H54 (cell line): ENCODE results near the gene SCYGR1.
"Not testable (repeated sequence)": the region's sequence is repeated elsewhere in the genome, so short reads cannot be mapped to it uniquely, and the experiment has no call there.

ENCODE experiments used
- DNase-seq: peaks from one replicate; pipeline ENCODE4 v3.0.0; 2011; ENCODE audit warnings: low spot score, mixed read lengths; ENCODE audit not compliant: insufficient read length
- FAIRE-seq: peaks from 3 replicates; lab custom pipeline; 2011; peaks lifted over from hg19 to GRCh38; lab: Jason Lieb, UNC
- POLR2A ChIP-seq: IDR thresholded peaks from 2 replicates; pipeline ENCODE4 v1.6.1; 2011; ENCODE audit warnings: low read depth, mild to moderate bottlenecking, low read length

Gene SCYGR1

GRCh38 chr2:227370092-227370491, 17.7 kb downstream of the SCYGR1 start:
- FAIRE-seq (no peak), DNase-seq (no peak)
- TF ChIP-seq POLR2A: no peak

DNA sequence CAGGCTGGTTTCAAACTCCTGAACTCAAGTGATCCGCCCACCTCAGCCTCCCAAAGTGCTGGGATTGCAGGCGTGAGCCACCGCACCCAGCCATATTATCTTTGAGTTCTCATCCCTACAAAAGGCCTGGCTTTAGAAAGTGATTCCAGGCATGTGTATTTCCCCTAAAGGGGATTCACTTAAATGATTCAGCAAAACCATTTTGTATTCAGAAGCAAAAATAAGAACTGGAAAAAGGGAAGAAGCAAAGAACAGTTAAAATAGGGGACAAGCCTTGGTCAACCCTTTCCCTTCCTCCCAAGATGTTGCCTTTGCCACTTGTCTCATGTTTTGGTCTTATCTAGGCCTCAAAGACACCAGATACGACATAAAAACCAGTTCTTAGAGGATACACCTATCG, 19.2 kb downstream of the SCYGR1 start:
- DNase-seq (no peak), FAIRE-seq (no peak)
- TF ChIP-seq POLR2A: no peak

DNA sequence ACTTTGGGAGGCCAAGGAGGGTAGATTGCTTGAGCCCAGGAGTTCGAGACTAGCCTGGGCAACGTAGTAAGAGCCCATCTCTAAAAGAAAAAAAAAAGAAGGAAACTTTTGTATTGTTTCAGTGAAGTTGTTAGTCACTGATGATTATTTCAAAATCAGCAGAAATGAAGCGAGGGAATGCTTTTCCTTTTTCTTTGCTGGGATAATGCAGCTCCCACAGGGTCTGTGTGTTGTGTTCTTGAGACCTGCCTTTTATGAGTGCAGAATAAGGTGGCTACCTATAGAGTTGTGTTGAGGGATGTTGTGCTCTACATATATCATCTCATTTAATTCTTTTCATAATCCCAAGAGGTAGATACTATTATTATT, 20.3 kb downstream of the SCYGR1 start:
- DNase-seq: no peak
- no peak for TF ChIP-seq POLR2A
- FAIRE-seq: no peak

DNA sequence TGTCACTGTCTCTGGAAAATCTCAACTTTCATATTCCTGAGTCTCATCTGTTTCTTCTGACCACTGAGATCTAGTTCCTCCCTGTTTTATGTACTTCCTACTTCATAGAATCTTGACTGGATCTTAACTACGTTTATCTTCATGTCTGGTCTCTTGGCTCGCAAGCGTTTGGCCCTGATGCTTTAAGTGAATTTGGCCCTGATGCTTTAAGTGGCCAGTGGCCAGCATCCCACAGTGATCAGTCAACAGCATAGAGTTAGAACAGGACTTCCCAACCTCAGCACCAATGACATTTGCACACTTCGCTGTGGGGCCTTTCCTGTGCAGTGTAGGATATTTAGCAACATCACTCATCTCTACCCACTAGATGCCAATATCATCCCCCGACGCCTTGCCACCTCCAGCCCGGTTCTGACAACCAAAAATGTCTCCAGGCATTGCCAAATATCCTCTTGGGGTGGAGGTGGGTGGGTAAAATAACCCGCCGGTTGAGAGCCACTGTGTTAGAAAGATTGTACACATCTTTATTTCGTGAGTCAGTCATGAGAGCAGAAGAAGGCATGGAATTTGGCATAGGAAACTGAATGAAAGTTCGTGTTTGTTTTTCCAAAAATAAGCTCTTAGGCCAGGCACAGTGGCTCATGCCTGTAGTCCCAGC, 20.9 kb downstream of the SCYGR1 start:
- no peak for DNase-seq
- no peak for TF ChIP-seq POLR2A
- peak; percentile 78 for FAIRE-seq

GRCh38 chr2:227365833-227366232, 21.9 kb downstream of the SCYGR1 start:
- TF ChIP-seq POLR2A: no peak
- DNase-seq (no peak), FAIRE-seq (no peak)

- not testable (repeated sequence) for FAIRE-seq, DNase-seq
These were observed 23.0 kb downstream of the SCYGR1 start for GRCh38 chr2:227364585-227365263.

DNA sequence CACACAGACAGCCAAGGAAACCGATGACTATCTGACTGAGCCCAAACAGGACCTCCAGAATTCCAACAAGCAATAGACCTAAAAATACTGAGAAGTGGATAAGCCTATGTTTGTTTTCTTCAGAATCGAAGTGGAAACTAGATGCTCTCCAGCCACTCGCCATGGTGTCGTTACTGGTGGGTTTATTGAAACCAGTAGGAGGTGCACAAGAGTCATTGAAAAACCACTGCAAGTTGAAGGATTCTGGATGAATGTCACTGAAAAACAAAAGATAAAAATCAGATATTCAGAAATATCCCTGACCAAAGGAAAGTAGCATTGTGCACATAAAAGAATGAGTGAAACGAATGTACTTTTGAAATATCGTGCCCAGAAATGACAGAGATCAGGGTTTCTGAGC, 24.0 kb downstream of the SCYGR1 start:
- FAIRE-seq (no peak), DNase-seq (no peak)
- no peak for TF ChIP-seq POLR2A

GRCh38 chr2:227360351-227360750, 27.4 kb downstream of the SCYGR1 start:
- no peak for TF ChIP-seq POLR2A
- FAIRE-seq: no peak
- no peak for DNase-seq

DNA sequence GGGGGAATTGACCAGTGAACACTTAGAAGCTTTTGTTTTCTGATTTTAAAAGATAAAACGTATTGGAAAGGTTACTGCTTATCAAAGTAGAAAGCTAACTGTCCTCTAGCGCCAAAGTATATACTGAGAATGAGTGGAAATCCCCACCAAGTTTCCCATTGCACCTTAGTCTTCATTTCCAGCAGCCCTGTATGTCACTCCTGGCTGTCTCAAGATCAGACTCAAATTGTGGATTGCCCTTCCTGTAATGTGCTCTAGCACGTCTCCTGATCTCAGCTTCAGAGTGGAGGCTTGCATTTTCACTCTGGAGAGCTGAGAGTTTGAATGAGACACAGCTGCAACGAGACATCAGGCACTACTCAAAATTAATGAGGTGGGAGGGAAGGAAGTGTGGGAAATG, 36.1 kb downstream of the SCYGR1 start:
- no peak for TF ChIP-seq POLR2A
- DNase-seq: no peak
- FAIRE-seq: no peak

- FAIRE-seq: no peak
- no peak for TF ChIP-seq POLR2A
- DNase-seq: no peak
These were observed 37.6 kb downstream of the SCYGR1 start for GRCh38 chr2:227349989-227350612.

- TF ChIP-seq POLR2A: no peak
- DNase-seq (no peak), FAIRE-seq (no peak)
These were observed 39.4 kb downstream of the SCYGR1 start for GRCh38 chr2:227348324-227348723.

DNA sequence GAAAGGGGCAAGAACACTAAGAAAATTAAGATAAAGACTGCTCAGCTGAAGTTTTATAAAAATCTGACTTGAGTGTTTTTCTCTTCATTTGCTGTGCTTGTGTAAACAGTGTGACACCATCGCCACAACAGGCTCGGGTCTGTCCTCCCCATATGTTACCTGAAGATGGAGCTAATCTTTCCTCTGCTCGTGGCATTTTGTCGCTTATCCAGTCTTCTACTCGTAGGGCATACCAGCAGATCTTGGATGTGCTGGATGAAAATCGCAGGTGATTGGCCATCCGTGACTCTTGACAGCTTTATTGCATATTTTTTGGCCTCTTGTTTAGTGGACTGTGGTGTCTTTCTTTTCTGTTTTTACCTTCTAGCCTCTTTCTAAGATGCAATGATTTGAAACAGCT, 40.6 kb downstream of the SCYGR1 start:
- DNase-seq (no peak), FAIRE-seq (no peak)

DNA sequence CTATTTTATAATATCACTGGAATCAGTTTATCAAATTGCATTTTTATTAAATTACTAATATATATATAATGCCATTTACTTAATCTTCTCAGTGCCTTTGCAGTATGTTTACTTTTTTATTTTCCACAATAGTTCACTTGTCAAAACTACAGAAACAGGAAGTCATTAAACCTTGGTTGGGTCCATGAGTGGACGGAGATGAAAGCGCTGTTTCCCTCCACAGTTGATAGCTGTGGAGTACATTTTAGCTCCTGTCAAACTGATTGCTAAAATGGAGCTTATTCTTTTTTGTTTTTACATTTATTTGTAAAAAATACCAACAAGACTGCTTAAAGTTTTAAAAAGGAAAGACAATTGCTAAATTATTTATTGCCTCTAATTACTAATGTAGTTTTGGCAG, 43.5 kb downstream of the SCYGR1 start:
- DNase-seq (no peak), FAIRE-seq (no peak)
- TF ChIP-seq POLR2A: no peak

More for the DNA sequence above, 40.6 kb downstream of the SCYGR1 start:
- TF ChIP-seq POLR2A: no peak

DNA sequence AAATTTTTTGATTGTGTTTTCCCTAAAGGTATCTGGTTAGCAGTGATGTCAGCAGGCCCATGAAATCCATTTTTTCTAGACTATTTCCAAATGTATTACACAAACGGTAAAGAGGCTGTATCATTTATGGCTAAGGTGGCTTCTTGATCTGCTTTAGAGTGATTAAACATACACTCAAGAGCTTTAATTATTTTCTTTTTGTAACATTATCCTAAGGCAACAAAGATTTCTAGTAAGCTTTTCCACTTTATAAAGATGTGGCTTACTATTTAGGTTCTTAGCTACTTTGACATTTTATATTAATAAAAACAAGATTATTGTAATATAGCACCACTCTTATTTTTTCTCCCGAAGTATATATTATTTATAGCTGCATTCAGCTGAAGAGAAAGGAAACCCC, 46.2 kb downstream of the SCYGR1 start:
- no peak for FAIRE-seq
- TF ChIP-seq POLR2A: no peak
- DNase-seq: no peak

- FAIRE-seq (no peak), DNase-seq (no peak)
- no peak for TF ChIP-seq POLR2A
These were observed 47.6 kb downstream of the SCYGR1 start for GRCh38 chr2:227340106-227340505.
